HG02588 (cell line): ENCODE measurements around the gene PRKD1.
"Not testable (repeated sequence)": the region's sequence is repeated elsewhere in the genome, so short reads cannot be mapped to it uniquely, and the experiment has no call there.

ENCODE experiments used
- ATAC-seq: cut with Tn5 transposase; IDR thresholded peaks from one replicate; pipeline ENCODE4 v1.9.1; 2021; ENCODE audit warnings: mild to moderate bottlenecking, moderate library complexity; ENCODE audit not compliant: unreplicated experiment

Gene PRKD1

GRCh38 chr14:29749829-29750228 lies 177.8 kb downstream of the PRKD1 start:
- no peak for ATAC-seq

DNA sequence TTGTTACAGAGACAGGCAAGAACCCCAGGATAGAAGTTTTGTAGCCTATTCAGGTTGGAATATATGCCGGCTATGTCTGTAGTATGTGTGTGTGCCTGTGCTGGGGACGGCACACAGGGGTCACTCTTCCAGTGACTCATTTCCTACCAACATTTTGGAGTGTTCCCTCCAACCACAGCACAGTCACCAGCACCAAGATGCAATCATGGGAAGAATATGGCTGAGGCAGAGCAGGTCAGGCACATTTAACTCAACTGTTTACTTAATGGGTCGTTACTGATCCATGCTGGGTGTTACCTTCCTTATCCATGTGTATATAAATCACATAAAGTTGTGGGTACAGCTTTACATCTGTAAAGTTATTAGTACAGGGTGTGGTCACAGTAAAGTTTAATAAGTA lies 178.3 kb downstream of the PRKD1 start:
- no peak for ATAC-seq

- no peak for ATAC-seq
Measured at GRCh38 chr14:29745863-29746262, 181.8 kb downstream of the PRKD1 start.

DNA sequence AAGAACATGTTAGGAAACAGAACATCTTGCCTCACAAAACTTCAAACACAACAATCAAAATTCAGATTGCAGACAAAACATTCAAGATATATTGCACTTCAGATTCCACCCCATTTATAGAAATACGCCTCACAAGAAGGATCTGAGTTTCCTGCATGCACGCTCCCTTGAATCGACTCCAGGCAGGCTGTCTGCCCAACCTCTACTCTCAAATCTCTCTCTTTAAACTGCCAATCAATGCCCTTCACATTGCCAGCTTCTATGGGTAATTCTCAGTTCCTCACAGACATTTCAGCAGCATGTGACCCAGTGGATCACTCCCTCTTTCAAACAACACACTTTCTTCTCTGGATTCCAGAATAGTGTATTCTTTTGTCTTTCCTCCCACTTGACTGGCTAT lies 184.1 kb downstream of the PRKD1 start:
- no peak for ATAC-seq

GRCh38 chr14:29741909-29742401 lies 185.7 kb downstream of the PRKD1 start:
- no peak for ATAC-seq

DNA sequence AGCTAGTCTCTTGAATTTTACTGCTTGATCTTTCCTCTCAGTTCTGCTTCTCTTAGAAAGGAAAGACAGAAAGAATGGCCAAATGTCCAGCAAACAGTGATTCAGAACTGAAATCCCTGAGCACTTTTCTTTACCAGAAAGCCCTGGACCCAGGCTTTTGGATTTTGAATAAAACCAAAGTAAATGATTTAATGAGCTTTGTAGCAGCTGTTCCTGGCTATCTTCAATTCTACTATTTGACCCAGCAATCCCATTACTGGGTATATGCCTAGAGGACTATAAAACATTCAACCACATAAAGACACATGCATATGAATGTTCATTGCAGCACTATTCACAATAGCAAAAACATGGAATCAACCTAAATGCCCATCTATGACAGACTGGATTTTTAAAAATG lies 187.2 kb downstream of the PRKD1 start:
- no peak for ATAC-seq

GRCh38 chr14:29738950-29739349 lies 188.7 kb downstream of the PRKD1 start:
- no peak for ATAC-seq

DNA sequence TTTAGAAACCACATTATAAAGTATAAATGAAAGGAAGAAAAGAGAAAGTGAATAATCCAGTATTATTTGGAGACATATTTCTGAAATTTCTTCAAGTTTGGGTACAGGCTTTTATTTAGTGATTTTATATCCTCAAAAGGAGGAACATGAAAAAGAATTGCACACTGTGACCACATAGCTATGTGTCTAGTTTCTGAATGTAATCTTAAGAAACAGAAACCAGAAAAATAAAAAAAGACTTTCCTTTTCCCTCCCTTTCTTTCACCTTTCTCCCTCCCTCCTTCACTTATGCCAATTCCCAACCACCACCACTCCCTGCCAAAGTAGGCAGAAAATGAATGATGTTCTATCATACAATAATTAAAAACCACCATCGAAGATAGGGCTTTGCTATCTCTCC lies 189.6 kb downstream of the PRKD1 start:
- no peak for ATAC-seq

DNA sequence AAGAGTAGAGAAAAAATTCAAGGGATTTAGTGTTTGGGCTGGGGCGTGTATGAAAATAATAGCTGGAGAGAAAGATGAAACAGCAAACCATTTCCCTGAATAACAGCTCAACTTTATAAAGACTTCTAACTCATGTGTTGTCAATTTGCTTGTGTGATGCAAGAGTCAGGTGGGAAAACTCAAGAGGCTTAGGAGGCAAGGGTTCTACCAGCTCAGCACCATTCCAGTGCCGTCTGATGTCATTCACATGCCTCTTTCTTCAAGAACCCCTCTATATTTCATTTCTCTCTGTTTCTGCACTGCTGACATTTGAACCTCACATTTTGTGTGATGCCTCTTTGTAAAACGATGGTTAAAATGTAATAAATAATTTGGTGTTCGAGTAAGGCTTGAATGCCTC lies 192.2 kb downstream of the PRKD1 start:
- no peak for ATAC-seq

DNA sequence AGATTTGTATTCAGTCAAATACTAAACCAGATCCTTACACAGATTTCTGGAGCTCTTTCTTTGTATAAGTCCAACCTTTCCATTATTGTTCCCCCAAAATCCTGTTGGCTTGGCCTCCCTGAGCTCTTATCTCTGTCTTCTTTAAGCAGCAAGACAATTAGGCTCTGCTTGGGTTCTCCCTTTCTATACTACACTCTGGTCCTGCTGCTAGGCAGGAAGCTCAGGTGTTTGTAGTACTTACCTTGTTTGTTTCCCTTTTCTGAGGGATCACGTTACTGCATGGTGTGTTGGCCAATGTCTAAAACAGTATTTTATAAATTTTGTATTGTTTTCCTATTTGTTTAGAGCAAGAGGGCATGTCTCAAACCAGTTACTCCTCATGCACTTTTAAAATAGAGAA lies 192.9 kb downstream of the PRKD1 start:
- no peak for ATAC-seq

DNA sequence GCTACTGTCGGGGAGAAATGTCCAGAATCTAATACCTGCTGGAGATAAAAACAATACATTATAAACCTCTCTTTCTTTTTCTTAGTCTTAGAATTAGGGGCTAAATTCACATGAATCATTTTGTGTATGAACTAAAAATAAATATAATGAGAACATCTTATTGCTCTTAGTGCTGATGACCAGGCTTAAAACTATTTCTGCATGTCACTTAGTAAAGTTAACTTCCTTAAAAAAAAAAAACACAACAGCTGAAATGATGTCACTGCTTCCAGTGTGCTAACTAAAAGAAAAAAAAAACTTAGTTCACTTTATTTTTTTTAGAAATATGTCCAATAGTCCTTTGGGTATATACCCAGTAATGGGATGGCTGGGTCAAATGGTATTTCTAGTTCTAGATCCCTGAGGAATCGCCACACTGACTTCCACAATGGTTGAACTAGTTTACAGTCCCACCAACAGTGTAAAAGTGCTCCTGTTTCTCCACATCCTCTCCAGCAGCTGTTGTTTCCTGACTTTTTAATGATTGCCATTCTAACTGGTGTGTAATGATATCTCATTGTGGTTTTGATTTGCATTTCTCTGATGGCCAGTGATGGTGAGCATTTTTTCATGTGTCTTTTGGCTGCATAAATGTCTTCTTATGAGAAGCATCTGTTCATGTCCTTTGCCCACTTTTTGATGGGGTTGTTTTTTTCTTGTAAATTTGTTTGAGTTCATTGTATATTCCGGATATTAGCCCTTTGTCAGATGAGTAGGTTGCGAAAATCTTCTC lies 200.9 kb downstream of the PRKD1 start:
- not testable (repeated sequence) for ATAC-seq

GRCh38 chr14:29724991-29725390 lies 202.7 kb downstream of the PRKD1 start:
- no peak for ATAC-seq

GRCh38 chr14:29722831-29723230 lies 204.8 kb downstream of the PRKD1 start:
- ATAC-seq: no peak

DNA sequence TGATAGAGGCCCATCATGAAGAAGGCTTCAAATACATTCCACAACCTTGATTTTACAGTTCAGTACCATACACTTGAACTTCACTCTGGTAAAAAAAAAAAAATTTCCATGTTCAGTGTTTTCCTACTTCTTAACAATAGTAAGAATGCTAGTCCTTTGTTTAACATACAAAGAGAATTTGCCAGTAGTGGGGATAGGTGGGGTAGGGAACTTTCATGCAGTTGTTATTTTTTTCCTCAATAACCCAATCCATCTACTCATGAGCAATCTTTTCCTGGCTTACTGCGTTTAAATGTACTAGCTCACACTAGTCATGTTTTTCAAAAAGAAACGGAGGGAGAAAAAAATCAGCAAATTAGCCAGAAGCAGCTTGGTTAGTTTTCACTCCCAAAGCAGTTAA lies 206.1 kb downstream of the PRKD1 start:
- no peak for ATAC-seq

DNA sequence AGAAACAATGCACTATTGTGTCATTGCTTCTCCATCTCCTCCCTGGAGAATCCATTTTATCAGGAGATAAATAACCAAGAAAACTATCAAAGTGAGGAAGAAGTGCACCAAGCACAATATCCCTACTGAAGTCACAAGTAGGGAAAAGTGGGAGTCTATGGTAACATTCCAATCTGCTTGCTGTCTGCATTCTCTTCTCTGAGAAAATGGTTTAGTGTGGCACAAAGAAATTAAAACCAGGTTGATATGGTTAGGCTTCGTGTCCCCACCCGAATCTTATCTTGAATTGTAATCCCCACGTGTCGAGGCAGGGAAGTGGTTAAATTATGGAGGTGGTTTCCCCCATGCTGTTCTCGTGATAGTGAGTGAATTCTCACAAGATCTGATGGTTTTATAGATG lies 209.7 kb downstream of the PRKD1 start:
- ATAC-seq: no peak

GRCh38 chr14:29716150-29716549 lies 211.5 kb downstream of the PRKD1 start:
- no peak for ATAC-seq

GRCh38 chr14:29712601-29713000 lies 215.0 kb downstream of the PRKD1 start:
- no peak for ATAC-seq

DNA sequence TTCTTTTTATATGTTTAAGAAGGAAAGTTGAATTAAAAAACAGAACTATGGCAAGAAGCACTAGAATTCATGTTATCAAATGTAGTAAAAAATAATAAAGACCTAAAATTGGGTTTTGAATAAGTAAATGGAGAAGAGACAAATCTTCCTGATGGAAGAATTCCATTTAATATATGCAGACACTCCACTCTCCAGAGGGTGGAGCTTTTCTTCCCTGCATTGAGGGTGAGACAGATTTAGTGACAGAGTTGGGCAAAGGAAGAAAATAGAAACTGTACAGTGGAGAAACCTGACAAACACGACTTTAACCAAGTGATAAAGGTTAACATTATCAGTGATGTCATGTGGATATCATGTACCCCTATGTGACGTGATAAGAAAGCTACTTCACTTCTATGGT lies 217.6 kb downstream of the PRKD1 start:
- ATAC-seq: no peak

DNA sequence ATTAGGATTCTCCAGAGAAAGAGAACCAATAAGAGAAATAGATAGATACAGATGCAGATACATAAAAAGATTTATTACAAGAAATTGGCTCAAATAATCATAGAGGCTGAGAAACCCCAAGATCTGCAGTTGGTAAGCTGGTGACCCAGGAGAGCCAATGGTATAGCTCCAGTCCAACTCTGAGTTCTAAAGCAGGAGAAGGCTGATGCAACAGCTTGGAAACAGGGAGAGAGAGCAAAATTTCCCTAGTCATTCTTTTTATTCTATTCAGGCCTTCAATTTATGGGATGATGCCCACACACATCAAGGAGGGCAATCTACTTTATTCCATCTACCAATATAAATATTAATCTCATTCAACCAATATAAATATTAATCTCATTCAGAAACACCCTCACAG lies 218.2 kb downstream of the PRKD1 start:
- ATAC-seq: no peak

DNA sequence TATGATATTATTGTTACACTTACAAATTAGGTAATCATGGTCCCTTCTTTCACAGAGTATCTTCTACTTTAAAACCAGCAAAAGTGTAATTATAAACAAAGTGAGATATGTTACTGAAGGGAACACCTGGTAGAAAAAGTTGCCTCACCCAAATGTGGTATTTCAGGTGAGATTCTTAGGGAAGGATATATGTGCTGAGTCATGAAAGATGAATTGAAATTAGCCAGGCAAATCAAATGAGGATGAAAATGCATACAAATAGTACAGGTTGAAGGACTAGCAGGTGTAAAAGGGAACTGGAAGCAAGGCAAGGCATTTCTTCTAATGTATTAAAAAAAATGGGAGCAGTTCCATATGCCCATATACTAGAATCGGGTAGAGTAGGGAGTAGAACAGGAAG lies 220.9 kb downstream of the PRKD1 start:
- no peak for ATAC-seq

- no peak for ATAC-seq
Measured at GRCh38 chr14:29705801-29706200, 221.8 kb downstream of the PRKD1 start.

DNA sequence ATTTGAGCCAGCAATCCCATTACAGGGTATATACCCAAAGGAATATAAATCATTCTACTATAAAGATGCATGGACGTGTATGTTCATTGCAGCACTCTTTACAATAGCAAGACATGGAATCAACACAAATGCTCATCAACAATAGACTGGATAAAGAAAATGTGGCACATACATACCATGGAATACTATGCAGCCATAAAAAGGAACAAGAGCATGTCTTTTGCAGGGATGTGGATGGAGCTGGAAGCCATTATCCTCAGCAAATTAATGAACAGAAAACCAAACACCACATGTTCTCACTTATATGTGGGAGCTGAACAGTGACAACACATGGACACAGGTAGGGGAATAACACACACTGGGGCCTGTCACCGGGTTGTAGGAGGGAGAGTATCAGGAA lies 238.1 kb downstream of the PRKD1 start:
- ATAC-seq: not testable (repeated sequence)

- ATAC-seq: no peak
Measured at GRCh38 chr14:29687866-29688265, 239.8 kb downstream of the PRKD1 start.
